ENCODE results near the gene MISP.

DNA sequence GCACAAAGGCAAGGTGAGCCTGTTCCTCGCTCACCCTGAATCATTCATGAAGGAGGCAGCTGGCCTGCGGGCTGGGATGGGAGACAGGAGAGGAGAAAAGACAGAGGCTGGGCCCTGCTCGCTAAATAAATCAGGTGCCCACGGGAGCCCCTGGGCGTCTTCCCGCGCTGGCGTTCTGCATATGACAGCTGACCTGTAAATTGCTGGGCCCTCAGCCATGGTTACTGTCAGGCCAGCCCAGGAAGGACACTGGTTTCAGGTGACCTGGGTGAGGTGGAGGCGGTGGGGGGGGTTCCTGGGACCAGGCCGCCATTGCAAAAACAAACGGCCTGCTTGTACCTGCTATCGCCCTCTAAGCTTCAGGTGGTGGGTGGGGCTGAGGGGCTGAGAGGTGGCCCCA lies 42.9 kb downstream of the MISP start:
- TF ChIP-seq, protein P1, sequence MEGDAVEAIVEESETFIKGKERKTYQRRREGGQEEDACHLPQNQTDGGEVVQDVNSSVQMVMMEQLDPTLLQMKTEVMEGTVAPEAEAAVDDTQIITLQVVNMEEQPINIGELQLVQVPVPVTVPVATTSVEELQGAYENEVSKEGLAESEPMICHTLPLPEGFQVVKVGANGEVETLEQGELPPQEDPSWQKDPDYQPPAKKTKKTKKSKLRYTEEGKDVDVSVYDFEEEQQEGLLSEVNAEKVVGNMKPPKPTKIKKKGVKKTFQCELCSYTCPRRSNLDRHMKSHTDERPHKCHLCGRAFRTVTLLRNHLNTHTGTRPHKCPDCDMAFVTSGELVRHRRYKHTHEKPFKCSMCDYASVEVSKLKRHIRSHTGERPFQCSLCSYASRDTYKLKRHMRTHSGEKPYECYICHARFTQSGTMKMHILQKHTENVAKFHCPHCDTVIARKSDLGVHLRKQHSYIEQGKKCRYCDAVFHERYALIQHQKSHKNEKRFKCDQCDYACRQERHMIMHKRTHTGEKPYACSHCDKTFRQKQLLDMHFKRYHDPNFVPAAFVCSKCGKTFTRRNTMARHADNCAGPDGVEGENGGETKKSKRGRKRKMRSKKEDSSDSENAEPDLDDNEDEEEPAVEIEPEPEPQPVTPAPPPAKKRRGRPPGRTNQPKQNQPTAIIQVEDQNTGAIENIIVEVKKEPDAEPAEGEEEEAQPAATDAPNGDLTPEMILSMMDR (IDR thresholded peaks at IDR 0.05) = no peak
- TF ChIP-seq POLR2A (IDR thresholded peaks at IDR 0.05) = no peak
